ENCODE measurements around the gene PTPRCAP. TPM values are rescaled to one million over a fixed set of nuclear protein-coding genes. Genes with fewer than 3 reads are reported as not detected.

The PTPRCAP gene
- total and polyA plus RNA-seq, 2 donors (not counting 1 experiment from before 2014, with no cell fraction given), result 266 to 565 TPM

GRCh38 chr11:67406969-67407687 is 30.4 kb downstream of the PTPRCAP start:
- peaks cover 0 to 49% of the 10 kb centered on the region in 2 experiments for H3K36me3 ChIP-seq (replicated peaks in 1 of 2; ENCODE audit: control extremely low read depth in 1 of 2, control insufficient read depth in 1 of 2, extremely low read depth in 1 of 2, insufficient read depth in 2 of 2, low read length in 1 of 2)
- H3K4me1 ChIP-seq (ENCODE audit: control insufficient read depth in 2 of 2, insufficient read depth in 2 of 2, low read length in 2 of 2), result peaks cover 91 to 96% of the 10 kb centered on the region in 2 donors
- peaks cover 0 to 2% (median 0%) of the 10 kb centered on the region in 3 donors for H3K9me3 ChIP-seq (ENCODE audit: control extremely low read depth in 1 of 3, control insufficient read depth in 2 of 3, insufficient read depth in 1 of 3, low read length in 2 of 3)
- intact Hi-C loops (cut with micrococcal nuclease), result loop anchor here (10.0 kb wide), 1 partner anchor 178 kb away; the partner anchor contains the start of gene GSTP1
- Mint-ChIP-seq H3K27ac (peak overlapping the region; percentile 100), H3K4me1 (peaks cover 84% of the 10 kb centered on the region), H3K27me3 (no peaks in the 10 kb centered on the region), H3K9me3 (ENCODE audit: insufficient read depth) (no peaks in the 10 kb centered on the region), H3K4me3 (peak overlapping the region; percentile 72)
- H3K27ac ChIP-seq (ENCODE audit: low read length in 2 of 2), result peak overlapping the region; percentile 83 to 88
- H4K20me1 ChIP-seq (ENCODE audit: control insufficient read depth, insufficient read depth, low read length, poor library complexity, severe bottlenecking), result peaks cover 47% of the 10 kb centered on the region
- peak overlapping the region in 4 of 5 experiments; percentile 7 to 96 (median 36) for H3K4me3 ChIP-seq (ENCODE audit: control extremely low read depth in 1 of 5, extremely low read depth in 1 of 5, insufficient read depth in 1 of 5, low read depth in 2 of 5, low read length in 4 of 5)
- 16% methylated on average over 4 of the region's 12 CpGs for WGBS (ENCODE audit: insufficient coverage)
- CTCF ChIA-PET, result interaction anchor here (0.8 to 3.4 kb wide), 9 partner anchors 8 to 65 kb away, joined by 3 to 18 read pairs (median 4); partner anchors contain the start of genes CARNS1, PTPRCAP and RAD9A
- H3K79me2 ChIP-seq (ENCODE audit: control insufficient read depth, insufficient read depth, low read length), result peaks cover 77% of the 10 kb centered on the region
- no peak for ATAC-seq (ENCODE audit: low read depth)
- peak; percentile 51 for DNase-seq
- TF ChIP-seq CTCF (IDR thresholded peaks at IDR 0.05), result no peak
- TF ChIP-seq EZH2 (IDR thresholded peaks at IDR 0.05; ENCODE audit: borderline replicate concordance, insufficient read depth, low read depth, low read length, poor library complexity, severe bottlenecking), result no peak
- no peak overlapping the region for H2AFZ ChIP-seq (ENCODE audit: insufficient read depth, low read depth, low read length, poor library complexity, severe bottlenecking)
- H3K4me2 ChIP-seq (replicated peaks; ENCODE audit: low read depth, low read length, poor library complexity, severe bottlenecking), result peak overlapping the region; percentile 89
- H3K9ac ChIP-seq (ENCODE audit: low read length), result peak overlapping the region; percentile 89
- no peaks in the 10 kb centered on the region for H3K27me3 ChIP-seq (replicated peaks in 1 of 4; ENCODE audit: control extremely low read depth in 1 of 4, control insufficient read depth in 3 of 4, insufficient read depth in 4 of 4, low read length in 3 of 4)
- POLR2A ChIA-PET, result interaction anchor here (0.6 to 4.2 kb wide), 9 partner anchors 9 to 77 kb away, joined by 3 to 78 read pairs (median 5); partner anchors contain the start of genes PTPRCAP, RAD9A, RPS6KB2 and TMEM134
